HepG2 (cell line): ENCODE data around the gene KLF13. TPM values are rescaled to one million over a fixed set of nuclear protein-coding genes. Genes with fewer than 3 reads are reported as not detected.

ENCODE experiments used
- ARNT ChIP-seq: fragments of 450-650 bp; IDR thresholded peaks from 2 replicates; pipeline ENCODE4 v1.6.1; 2017
- BHLHE40 ChIP-seq: IDR thresholded peaks from 2 replicates; pipeline ENCODE4 v1.6.1; 2011; ENCODE audit warnings: low read length, improper control_type of control experiment
- CCAR2 ChIP-seq: fragments of 200-400 bp; formaldehyde crosslinking; optimal IDR thresholded peaks from 2 replicates; pipeline ENCODE3; 2018; ENCODE audit warnings: low read depth, mild to moderate bottlenecking, low read length, moderate library complexity
- DBP ChIP-seq: sonication (generic); formaldehyde crosslinking; IDR thresholded peaks from 2 replicates; pipeline ENCODE4 v1.4.0; 2020; ENCODE audit warnings: missing genetic modification reagents; ENCODE audit errors: not compliant biosample characterization
- E2F1 ChIP-seq: sonication (generic); formaldehyde crosslinking; IDR thresholded peaks from 2 replicates; pipeline ENCODE4 v1.5.0; 2020; ENCODE audit warnings: missing genetic modification reagents
- KAT2B ChIP-seq: fragments of 150-350 bp; IDR thresholded peaks from 2 replicates; pipeline ENCODE4 v1.6.1; 2014; ENCODE audit warnings: low read depth, low read length, borderline replicate concordance
- MIER3 ChIP-seq: IDR thresholded peaks from 2 replicates; pipeline ENCODE4 v1.6.1; 2016; ENCODE audit warnings: missing compliant biosample characterization, borderline replicate concordance
- PCBP1 ChIP-seq: fragments of 200-400 bp; formaldehyde crosslinking; IDR thresholded peaks from 2 replicates; pipeline ENCODE4 v1.6.1; 2017; ENCODE audit warnings: mild to moderate bottlenecking, low read depth, low read length, borderline replicate concordance
- SAP130 ChIP-seq: IDR thresholded peaks from 2 replicates; pipeline ENCODE4 v1.6.1; 2016; ENCODE audit warnings: low read depth
- TBP ChIP-seq: sonication (generic); formaldehyde crosslinking; IDR thresholded peaks from 2 replicates; pipeline ENCODE4 v1.5.0; 2020; ENCODE audit warnings: missing genetic modification reagents
- TFE3 ChIP-seq: IDR thresholded peaks from 2 replicates; pipeline ENCODE4 v1.6.1; 2016
- ZNF205 ChIP-seq: IDR thresholded peaks from 2 replicates; pipeline ENCODE4 v1.6.1; 2018; ENCODE audit warnings: missing biosample characterization, missing genetic modification reagents
- ZNF224 ChIP-seq: sonication (generic); formaldehyde crosslinking; IDR thresholded peaks from 2 replicates; pipeline ENCODE4 v1.5.0; 2020; ENCODE audit warnings: mild to moderate bottlenecking, missing genetic modification reagents
- ZNF225 ChIP-seq: sonication (generic); formaldehyde crosslinking; IDR thresholded peaks from 2 replicates; pipeline ENCODE4 v1.4.0; 2020; ENCODE audit warnings: mild to moderate bottlenecking, missing genetic modification reagents
- ZNF232 ChIP-seq: sonication (generic); formaldehyde crosslinking; IDR thresholded peaks from 2 replicates; pipeline ENCODE4 v1.4.0; 2020; ENCODE audit warnings: missing genetic modification reagents, borderline replicate concordance
- ZNF383 ChIP-seq: sonication (generic); formaldehyde crosslinking; IDR thresholded peaks from 2 replicates; pipeline ENCODE4 v1.4.0; 2020; ENCODE audit warnings: missing genetic modification reagents, mild to moderate bottlenecking, borderline replicate concordance
- ZNF552 ChIP-seq: sonication (generic); formaldehyde crosslinking; IDR thresholded peaks from 2 replicates; pipeline ENCODE4 v1.9.0; 2022; ENCODE audit warnings: missing genetic modification reagents, mild to moderate bottlenecking, borderline replicate concordance
- ZNF576 ChIP-seq: sonication (generic); formaldehyde crosslinking; IDR thresholded peaks from 2 replicates; pipeline ENCODE4 v1.4.0; 2020; ENCODE audit warnings: mild to moderate bottlenecking, missing genetic modification reagents
- ZNF615 ChIP-seq: sonication (generic); formaldehyde crosslinking; IDR thresholded peaks from 2 replicates; pipeline ENCODE4 v1.5.0; 2020; ENCODE audit warnings: mild to moderate bottlenecking, missing genetic modification reagents, borderline replicate concordance
- ZNF850 ChIP-seq: sonication (generic); formaldehyde crosslinking; conservative IDR thresholded peaks from 2 replicates; pipeline ENCODE4 v1.9.0; 2021; ENCODE audit warnings: mild to moderate bottlenecking, missing genetic modification reagents
- ZXDC ChIP-seq: sonication (generic); formaldehyde crosslinking; IDR thresholded peaks from 2 replicates; pipeline ENCODE4 v1.5.0; 2020; ENCODE audit warnings: mild to moderate bottlenecking, missing genetic modification reagents
- polyA plus RNA-seq, 8 experiments: library from polyadenylated mRNA; depleted of rRNA in 3 of 8; stranded (reverse) in 7 of 8; unstranded in 1 of 8; fragments of >200 nt; fragmentation: Illumina TruSeq in 4 of 8; extraction: Trizol in 4 of 8; gene quantifications; 2 replicates each; pipeline versions ENCODE4 v1.2.1 to v1.2.3, GENCODE V29; 2011 to 2016; ENCODE audit warnings: low read depth in 4 of 8, missing spikeins in 1 of 8, mixed read lengths in 1 of 8; ENCODE audit not compliant: insufficient read depth in 1 of 8
- total RNA-seq, 5 experiments: library from RNA; depleted of rRNA; stranded (reverse); fragments of >200 nt; fragmentation: Illumina TruSeq; extraction: Trizol; gene quantifications; 2 replicates each; pipeline ENCODE4 v1.2.3, GENCODE V29; 2016; ENCODE audit warnings: low read depth in 1 of 5

KLF13 gene
- total and polyA plus RNA-seq, 2 of the 13 experiments (the other 11 are each of a cell fraction or from before 2014, with no cell fraction given): 16.8 to 25.1 TPM

- no peak for TF ChIP-seq TBP (CRISPR knock-in tag)
- peak; percentile 78; the same call in 1 of the 2 replicates for TF ChIP-seq ZNF232
- TF ChIP-seq ARNT: no peak
- TF ChIP-seq ZNF576 (CRISPR knock-in tag): no peak
- 0 out of 2 replicates have a peak, but pooled peaks have one; percentile 82 for TF ChIP-seq MIER3 (CRISPR knock-in tag)
- no peak; the same call in 1 of the 2 replicates for TF ChIP-seq ZNF552 (CRISPR knock-in tag)
- peak; percentile 94 for TF ChIP-seq SAP130 (CRISPR knock-in tag)
- peak; percentile 75 for TF ChIP-seq ZNF205 (CRISPR knock-in tag)
- TF ChIP-seq BHLHE40: no peak
- no peak; the same call in 1 of the 2 replicates for TF ChIP-seq ZXDC
- TF ChIP-seq ZNF225 (CRISPR knock-in tag): no peak
- TF ChIP-seq ZNF224 (CRISPR knock-in tag): no peak
- 0 out of 2 replicates have a peak, but pooled peaks have one; percentile 25 for TF ChIP-seq E2F1 (CRISPR knock-in tag)
- TF ChIP-seq ZNF615 (CRISPR knock-in tag): no peak
- TF ChIP-seq DBP (CRISPR knock-in tag): peak; percentile 22
- no peak for TF ChIP-seq KAT2B
- TF ChIP-seq CCAR2: no peak
- no peak for TF ChIP-seq PCBP1
- peak; percentile 80 for TF ChIP-seq TFE3 (CRISPR knock-in tag)
- no peak for TF ChIP-seq ZNF383
- no peak for TF ChIP-seq ZNF850
Measured at GRCh38 chr15:31296646-31297574, 29.7 kb upstream of the KLF13 start (continued).
